A549 (cell line): Measurements from ENCODE around the gene ZNF892. TPM values are rescaled to one million over a fixed set of nuclear protein-coding genes. Genes with fewer than 3 reads are reported as not detected.
A peak's percentile ranks its signal among the peaks of the same experiment; 100 is the strongest.

Experiments used
- ATAC-seq, 2 experiments: fragments of 200-7000 bp in 1 of 2; fragments of >200 bp in 1 of 2; cut with Nextera tagmentation in 1 of 2; cut with Tn5 transposase in 1 of 2; 3 replicates each; pipeline versions ENCODE4 v1.8.0 to v1.9.1; 2018 to 2020; ENCODE audit warnings: mild to moderate bottlenecking in 1 of 2, moderate library complexity in 1 of 2
- CTCF ChIA-PET: fragments of 300-600 bp; sonication (Branson Sonifier 250); formaldehyde crosslinking; extraction: SDS; loops from one replicate; lab custom pipeline; 2021; ENCODE audit warnings: antibody characterized with exemption, inconsistent platforms; lab: Yijun Ruan, JAX
- POLR2A ChIA-PET: fragments of 350-600 bp; formaldehyde crosslinking; extraction: SDS; loops from one replicate; lab custom pipeline; 2021; ENCODE audit warnings: antibody characterized with exemption, inconsistent platforms; lab: Yijun Ruan, JAX
- DNase-seq, 2 experiments: peaks; one replicate each; pipeline versions ENCODE4 v3.0.0 to v3.0.0-alpha.2; 2011 to 2016; ENCODE audit warnings: low read depth in 1 of 2, low spot score in 1 of 2
- FAIRE-seq: peaks from 2 replicates; lab custom pipeline; 2011; peaks lifted over from hg19 to GRCh38; lab: Jason Lieb, UNC
- H3K27ac ChIP-seq, 2 experiments: fragments of >200 bp; sonication (Bioruptor Twin); formaldehyde crosslinking; 3 replicates each; pipeline ENCODE4 v1.5.1; 2016 to 2017
- H3K4me1 ChIP-seq: fragments of >200 bp; sonication (Bioruptor Twin); formaldehyde crosslinking; 3 replicates; pipeline ENCODE4 v1.6.1; 2016
- H3K4me2 ChIP-seq: fragments of >200 bp; sonication (Bioruptor Twin); formaldehyde crosslinking; 3 replicates; pipeline ENCODE4 v1.6.1; 2016
- H3K4me3 ChIP-seq: fragments of >200 bp; sonication (Bioruptor Twin); formaldehyde crosslinking; 3 replicates; pipeline ENCODE4 v1.5.1; 2016
- H3K9me3 ChIP-seq: fragments of >200 bp; sonication (Bioruptor Twin); formaldehyde crosslinking; 3 replicates; pipeline ENCODE4 v1.6.1; 2016
- BHLHE40 ChIP-seq: IDR thresholded peaks from 2 replicates; pipeline ENCODE4 v1.6.1; 2012; ENCODE audit warnings: low read depth, low read length, inconsistent platforms
- CBX2 ChIP-seq: fragments of 200-600 bp; sonication (generic); IDR thresholded peaks from 2 replicates; pipeline ENCODE4 v1.6.1; 2016; ENCODE audit warnings: low read depth, mild to moderate bottlenecking, borderline replicate concordance
- ESRRA ChIP-seq: fragments of 150-350 bp; IDR thresholded peaks from 2 replicates; pipeline ENCODE4 v1.6.1; 2014; ENCODE audit warnings: mild to moderate bottlenecking, low read length, borderline replicate concordance
- FOSB ChIP-seq: fragments of 250-450 bp; sonication (Bioruptor Pico); IDR thresholded peaks from 2 replicates; pipeline ENCODE4 v1.5.0; 2020; ENCODE audit warnings: mild to moderate bottlenecking, moderate library complexity
- FOSL2 ChIP-seq, 2 experiments: fragments of 450-650 bp in 1 of 2; fragments of >200 bp in 1 of 2; sonication (Bioruptor Twin) in 1 of 2; formaldehyde crosslinking; IDR thresholded peaks; 2 replicates each; pipeline versions ENCODE4 v1.5.0 to v1.6.1; 2016 to 2020; ENCODE audit warnings: mild to moderate bottlenecking in 1 of 2, moderate library complexity in 1 of 2
- FOXS1 ChIP-seq: fragments of 250-450 bp; sonication (Bioruptor Pico); IDR thresholded peaks from 2 replicates; pipeline ENCODE4 v1.5.0; 2020; ENCODE audit warnings: mild to moderate bottlenecking, moderate library complexity
- JUN ChIP-seq, 2 experiments: fragments of >200 bp; sonication (Bioruptor Twin); formaldehyde crosslinking; IDR thresholded peaks; 2 replicates in 1 of 2; 3 replicates in 1 of 2; pipeline ENCODE4 v1.6.1; 2016 to 2017
- JUNB ChIP-seq: fragments of >200 bp; sonication (Bioruptor Twin); formaldehyde crosslinking; IDR thresholded peaks from 2 replicates; pipeline ENCODE4 v1.6.1; 2016
- KDM5A ChIP-seq: fragments of 200-600 bp; sonication (generic); IDR thresholded peaks from 2 replicates; pipeline ENCODE4 v1.6.1; 2016; ENCODE audit warnings: antibody characterized with exemption, mild to moderate bottlenecking
- NPAS2 ChIP-seq: fragments of 250-450 bp; sonication (Bioruptor Pico); IDR thresholded peaks from 2 replicates; pipeline ENCODE4 v1.8.0; 2022; ENCODE audit warnings: mild to moderate bottlenecking, moderate library complexity, borderline replicate concordance
- POLR2AphosphoS2 ChIP-seq: conservative IDR thresholded peaks from 2 replicates; pipeline ENCODE4 v1.6.1; 2012; ENCODE audit warnings: low read length, improper control_type of control experiment, inconsistent platforms
- RAD21 ChIP-seq, 2 experiments: fragments of >200 bp in 1 of 2; sonication (Bioruptor Twin) in 1 of 2; formaldehyde crosslinking in 1 of 2; IDR thresholded peaks in 1 of 2; conservative IDR thresholded peaks in 1 of 2; 2 replicates in 1 of 2; 3 replicates in 1 of 2; pipeline ENCODE4 v1.6.1; 2012 to 2018; ENCODE audit warnings: inconsistent platforms in 1 of 2
- RCOR1 ChIP-seq: fragments of 150-350 bp; IDR thresholded peaks from 2 replicates; pipeline ENCODE4 v1.6.1; 2014; ENCODE audit warnings: antibody characterized with exemption, low read length, low read depth
- SMC3 ChIP-seq: fragments of >200 bp; sonication (Bioruptor Twin); formaldehyde crosslinking; IDR thresholded peaks from 3 replicates; pipeline ENCODE4 v1.6.1; 2018; ENCODE audit warnings: inconsistent platforms
- SREBF2 ChIP-seq: fragments of 450-650 bp; IDR thresholded peaks from 2 replicates; pipeline ENCODE4 v1.6.1; 2014; ENCODE audit warnings: mild to moderate bottlenecking, moderate library complexity
- TFCP2L1 ChIP-seq: fragments of 250-450 bp; sonication (Bioruptor Pico); IDR thresholded peaks from 2 replicates; pipeline ENCODE4 v1.5.0; 2021; ENCODE audit warnings: mild to moderate bottlenecking
- TP53 ChIP-seq: fragments of 250-450 bp; sonication (Bioruptor Pico); IDR thresholded peaks from 2 replicates; pipeline ENCODE4 v1.5.0; 2021; ENCODE audit warnings: mild to moderate bottlenecking, moderate library complexity
- ZC3H11A ChIP-seq: fragments of 450-650 bp; IDR thresholded peaks from 2 replicates; pipeline ENCODE4 v1.6.1; 2014; ENCODE audit warnings: antibody characterized with exemption, mild to moderate bottlenecking
- ZFP36 ChIP-seq: fragments of 450-650 bp; IDR thresholded peaks from 2 replicates; pipeline ENCODE4 v1.6.1; 2014; ENCODE audit warnings: borderline replicate concordance; ENCODE audit not compliant: partially characterized antibody
- ZNF302 ChIP-seq: fragments of 250-450 bp; sonication (Bioruptor Pico); IDR thresholded peaks from 2 replicates; pipeline ENCODE4 v1.9.0; 2021; ENCODE audit warnings: inconsistent platforms, mild to moderate bottlenecking, moderate library complexity
- ZSCAN20 ChIP-seq: fragments of 250-450 bp; sonication (Bioruptor Pico); IDR thresholded peaks from 2 replicates; pipeline ENCODE4 v1.8.0; 2022; ENCODE audit warnings: mild to moderate bottlenecking, moderate library complexity
- WGBS: methylation state at CpG from one replicate; pipeline ENCODE4 v1.1.6; 2017; ENCODE audit errors: missing lambda C conversion rate; 5-methylcytosine and 5-hydroxymethylcytosine counted together
- polyA plus RNA-seq, 4 experiments: library from polyadenylated mRNA; depleted of rRNA in 3 of 4; stranded (reverse); fragments of >200 nt; fragmentation: RNase III in 1 of 4; extraction: RNeasy Plus Mini Kit Qiagen cat#74134 plus additional on column Dnase treatment in 1 of 4; gene quantifications; 2 replicates in 3 of 4; 3 replicates in 1 of 4; pipeline ENCODE4 v1.2.3, GENCODE V29; 2011 to 2017
- TF ChIP-seq, protein P1 (sequence below): fragments of >200 bp; sonication (Bioruptor Twin); formaldehyde crosslinking; IDR thresholded peaks from 2 replicates; pipeline ENCODE4 v1.6.1; 2016
- TF ChIP-seq, protein P2 (sequence below): fragments of >200 bp; sonication (Bioruptor Twin); formaldehyde crosslinking; IDR thresholded peaks from 3 replicates; pipeline ENCODE4 v1.5.1; 2016
- TF ChIP-seq, protein P3 (sequence below): fragments of 150-350 bp; IDR thresholded peaks from 2 replicates; pipeline ENCODE4 v1.6.1; 2014; ENCODE audit warnings: low read depth, mild to moderate bottlenecking, low read length
- TF ChIP-seq, protein P4 (sequence below): IDR thresholded peaks from 2 replicates; pipeline ENCODE4 v1.6.1; 2012; ENCODE audit warnings: low read depth, borderline replicate concordance

ZNF892 gene
- polyA plus RNA-seq, 2 of the 4 experiments (the other 2 are of a cell fraction): 0.72 to 1.8 TPM

DNA sequence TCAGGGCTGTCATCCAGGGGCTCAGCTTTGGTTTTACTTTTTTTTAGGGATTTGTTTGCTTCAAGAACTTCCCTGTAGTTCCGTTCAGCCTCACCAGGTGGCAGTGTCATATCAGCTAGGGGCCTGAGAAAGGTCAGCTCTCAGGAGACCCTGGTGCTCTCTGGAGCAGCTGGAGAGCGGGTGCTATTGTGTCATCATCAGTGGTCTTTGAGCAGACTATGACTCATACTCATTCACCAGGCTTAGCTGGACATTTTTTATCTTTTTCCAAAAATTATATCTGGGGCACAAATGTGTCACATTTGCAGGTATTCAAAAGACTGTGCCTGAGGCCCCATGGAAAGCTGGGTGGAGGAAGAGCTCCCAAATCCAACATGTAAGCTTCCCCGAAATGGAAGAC is 24.4 kb downstream of the ZNF892 start:
- Histone ChIP-seq H3K4me2 (no peak overlapping the region), H3K9me3 (peaks cover 68% of the 10 kb centered on the region)
- ChIA-PET CTCF (interaction anchor here (0.8 to 1.4 kb wide), 4 partner anchors 16 to 319 kb away, joined by 3 read pairs; no protein-coding TSS in a partner anchor), POLR2A (no interaction called here)
- 20% methylated on average over 3 of the region's 3 CpGs for WGBS
- TF ChIP-seq POLR2AphosphoS2: no peak
- TF ChIP-seq FOSL2 (IDR thresholded peaks at IDR 0.05): no peak
- TF ChIP-seq FOSL2 (CRISPR knock-in tag; IDR thresholded peaks at IDR 0.05): peak; percentile 55; the same call in 1 of the 2 replicates
- TF ChIP-seq, protein P1, sequence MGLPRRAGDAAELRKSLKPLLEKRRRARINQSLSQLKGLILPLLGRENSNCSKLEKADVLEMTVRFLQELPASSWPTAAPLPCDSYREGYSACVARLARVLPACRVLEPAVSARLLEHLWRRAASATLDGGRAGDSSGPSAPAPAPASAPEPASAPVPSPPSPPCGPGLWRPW: no peak
- TF ChIP-seq RAD21 (conservative IDR thresholded peaks at IDR 0.05 in 1 of 2, IDR thresholded peaks at IDR 0.05 in 1 of 2): peak in 1 of 2 experiments; percentile 70; a peak in 2 of 5 replicates
- TF ChIP-seq TFCP2L1: no peak
- TF ChIP-seq, protein P2, sequence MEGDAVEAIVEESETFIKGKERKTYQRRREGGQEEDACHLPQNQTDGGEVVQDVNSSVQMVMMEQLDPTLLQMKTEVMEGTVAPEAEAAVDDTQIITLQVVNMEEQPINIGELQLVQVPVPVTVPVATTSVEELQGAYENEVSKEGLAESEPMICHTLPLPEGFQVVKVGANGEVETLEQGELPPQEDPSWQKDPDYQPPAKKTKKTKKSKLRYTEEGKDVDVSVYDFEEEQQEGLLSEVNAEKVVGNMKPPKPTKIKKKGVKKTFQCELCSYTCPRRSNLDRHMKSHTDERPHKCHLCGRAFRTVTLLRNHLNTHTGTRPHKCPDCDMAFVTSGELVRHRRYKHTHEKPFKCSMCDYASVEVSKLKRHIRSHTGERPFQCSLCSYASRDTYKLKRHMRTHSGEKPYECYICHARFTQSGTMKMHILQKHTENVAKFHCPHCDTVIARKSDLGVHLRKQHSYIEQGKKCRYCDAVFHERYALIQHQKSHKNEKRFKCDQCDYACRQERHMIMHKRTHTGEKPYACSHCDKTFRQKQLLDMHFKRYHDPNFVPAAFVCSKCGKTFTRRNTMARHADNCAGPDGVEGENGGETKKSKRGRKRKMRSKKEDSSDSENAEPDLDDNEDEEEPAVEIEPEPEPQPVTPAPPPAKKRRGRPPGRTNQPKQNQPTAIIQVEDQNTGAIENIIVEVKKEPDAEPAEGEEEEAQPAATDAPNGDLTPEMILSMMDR: 0 out of 3 replicates have a peak, but pooled peaks have one; percentile 7
- no peak for TF ChIP-seq ESRRA
- no peak for TF ChIP-seq SMC3
- TF ChIP-seq, all 56 proteins: peak for 3
- ATAC-seq: peak in 1 of 2 experiments; percentile 43; a peak in 1 of 6 replicates
- no peak overlapping the region for H3K27ac ChIP-seq
- no peak for FAIRE-seq
- DNase-seq: peak; percentile 23 to 58
- H3K4me3 ChIP-seq: no peak overlapping the region
- H3K4me1 ChIP-seq: no peaks in the 10 kb centered on the region

DNA sequence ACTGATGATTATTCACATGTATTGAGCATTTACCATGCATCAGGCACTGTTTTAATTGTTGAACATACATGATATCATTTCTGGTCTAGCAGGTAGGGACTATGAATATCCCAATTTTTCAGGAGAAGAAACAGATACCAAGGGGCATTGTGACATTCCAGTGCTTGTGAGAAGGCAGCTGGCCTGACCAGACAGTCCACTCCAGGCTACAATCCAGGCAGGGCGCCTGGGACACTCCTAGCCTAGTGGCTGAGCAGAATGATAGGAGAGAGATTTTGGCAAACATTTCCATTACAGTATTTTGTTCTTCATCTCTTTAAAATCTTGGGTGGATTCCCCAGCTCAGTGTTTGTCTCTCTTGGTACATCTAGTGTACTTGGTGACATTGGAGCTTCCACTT is 24.9 kb downstream of the ZNF892 start:
- DNase-seq: no peak
- Histone ChIP-seq H3K4me1 (no peaks in the 10 kb centered on the region), H3K4me2 (no peak overlapping the region), H3K4me3 (no peak overlapping the region), H3K27ac (no peak overlapping the region), H3K9me3 (peaks cover 66% of the 10 kb centered on the region)
- ATAC-seq: no peak
- no peak for FAIRE-seq
- POLR2A ChIA-PET: no interaction called here
- TF ChIP-seq KDM5A: no peak
- CTCF ChIA-PET: interaction anchor here (0.8 to 1.2 kb wide), 2 partner anchors 36 to 319 kb away, joined by 3 read pairs; no protein-coding TSS in a partner anchor
- 8% methylated on average over 1 of the region's 1 CpG for WGBS

DNA sequence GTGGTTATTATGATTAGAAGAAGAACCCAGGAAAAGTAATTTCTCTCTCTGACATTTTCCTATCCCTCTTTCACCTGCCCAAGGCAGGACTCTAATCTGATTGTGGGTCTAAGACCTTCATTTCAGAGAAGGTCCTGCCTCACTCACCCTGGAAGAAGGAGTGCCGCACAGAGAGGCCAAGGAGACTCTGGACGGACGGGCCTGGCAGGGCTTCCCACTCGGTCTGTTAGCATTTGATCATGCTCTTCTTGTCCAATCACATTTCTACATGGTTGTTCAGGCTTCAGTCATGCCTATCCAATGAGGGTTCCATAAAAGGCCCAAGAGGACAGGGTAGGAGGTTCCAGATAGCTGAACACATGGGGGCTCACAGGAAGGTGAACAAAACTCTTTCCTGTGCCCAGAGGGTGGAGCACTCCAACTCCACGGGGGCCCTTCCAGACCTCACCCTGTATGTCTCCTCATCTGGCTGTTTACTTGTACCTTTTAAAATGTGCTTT is 27.0 kb downstream of the ZNF892 start:
- ATAC-seq (no peak), FAIRE-seq (no peak), DNase-seq (no peak)
- Histone ChIP-seq H3K4me2 (no peak overlapping the region), H3K27ac (no peak overlapping the region), H3K9me3 (peaks cover 54% of the 10 kb centered on the region), H3K4me1 (no peaks in the 10 kb centered on the region), H3K4me3 (no peak overlapping the region)
- ChIA-PET POLR2A (no interaction called here), CTCF (no interaction called here)
- WGBS: 41% methylated on average over 5 of the region's 5 CpGs
- TF ChIP-seq ZNF302 (CRISPR knock-in tag): no peak
- TF ChIP-seq ZSCAN20 (CRISPR knock-in tag): no peak
- TF ChIP-seq FOXS1: no peak
- no peak for TF ChIP-seq BHLHE40
- TF ChIP-seq, protein P3, sequence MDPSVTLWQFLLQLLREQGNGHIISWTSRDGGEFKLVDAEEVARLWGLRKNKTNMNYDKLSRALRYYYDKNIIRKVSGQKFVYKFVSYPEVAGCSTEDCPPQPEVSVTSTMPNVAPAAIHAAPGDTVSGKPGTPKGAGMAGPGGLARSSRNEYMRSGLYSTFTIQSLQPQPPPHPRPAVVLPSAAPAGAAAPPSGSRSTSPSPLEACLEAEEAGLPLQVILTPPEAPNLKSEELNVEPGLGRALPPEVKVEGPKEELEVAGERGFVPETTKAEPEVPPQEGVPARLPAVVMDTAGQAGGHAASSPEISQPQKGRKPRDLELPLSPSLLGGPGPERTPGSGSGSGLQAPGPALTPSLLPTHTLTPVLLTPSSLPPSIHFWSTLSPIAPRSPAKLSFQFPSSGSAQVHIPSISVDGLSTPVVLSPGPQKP: no peak
- TF ChIP-seq FOSB (CRISPR knock-in tag): no peak
- TF ChIP-seq TP53: no peak
- TF ChIP-seq ZFP36: no peak
- TF ChIP-seq JUNB: no peak
- no peak for TF ChIP-seq SREBF2
- no peak for TF ChIP-seq NPAS2 (CRISPR knock-in tag)
- TF ChIP-seq JUN (IDR thresholded peaks at IDR 0.05): no peak
- TF ChIP-seq, protein P4, sequence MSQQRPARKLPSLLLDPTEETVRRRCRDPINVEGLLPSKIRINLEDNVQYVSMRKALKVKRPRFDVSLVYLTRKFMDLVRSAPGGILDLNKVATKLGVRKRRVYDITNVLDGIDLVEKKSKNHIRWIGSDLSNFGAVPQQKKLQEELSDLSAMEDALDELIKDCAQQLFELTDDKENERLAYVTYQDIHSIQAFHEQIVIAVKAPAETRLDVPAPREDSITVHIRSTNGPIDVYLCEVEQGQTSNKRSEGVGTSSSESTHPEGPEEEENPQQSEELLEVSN: no peak
- TF ChIP-seq ZC3H11A: no peak
- no peak for TF ChIP-seq CBX2
- no peak for TF ChIP-seq TFCP2L1
- no peak for TF ChIP-seq RCOR1
